HCT116 (cell line): ENCODE data around the gene RINL. TPM values are rescaled to one million over a fixed set of nuclear protein-coding genes. Genes with fewer than 3 reads are reported as not detected.

ENCODE experiments used
- ATAC-seq: fragments of 200-7000 bp; cut with Tn5 transposase; 2 replicates; pipeline ENCODE4 v1.9.1; 2020; ENCODE audit warnings: mild to moderate bottlenecking, moderate library complexity
- BruUV-seq: library from RNA; stranded (reverse); fragments of 400-500 nt; replicated peaks from 2 replicates; lab custom pipeline; 2021; lab: Mats Ljungman, UMichigan
- CTCF ChIA-PET: fragments of 300-600 bp; sonication (Branson Sonifier 250); formaldehyde crosslinking; loops from one replicate; lab custom pipeline; 2021; ENCODE audit warnings: antibody characterized with exemption; lab: Charles Lee
- POLR2A ChIA-PET: fragments of 300-600, 350-600 bp; sonication (Branson Sonifier 250); formaldehyde crosslinking; loops from one replicate; lab custom pipeline; 2021; ENCODE audit warnings: antibody characterized with exemption; lab: Charles Lee
- RAD21 ChIA-PET, 2 experiments: fragments of 300-600 bp; sonication (Branson Sonifier 250); formaldehyde crosslinking; loops; one replicate each; lab custom pipeline; 2023; ENCODE audit warnings: low total read pairs in 2 of 2; ENCODE audit not compliant: uncharacterized antibody in 2 of 2, unreplicated experiment in 2 of 2, low non-redundant PET in 1 of 2; lab: Charles Lee
- DNase-seq: peaks from one replicate; pipeline ENCODE4 v3.0.0-alpha.2; 2010; ENCODE audit warnings: low read depth, low spot score
- H2AFZ ChIP-seq: fragments of 200-600 bp; shearing (Covaris generic), sonication (generic); 2 replicates; pipeline ENCODE4 v1.6.1; 2017; ENCODE audit warnings: low read depth, mixed run types, mixed read lengths, antibody characterized with exemption, low read length; ENCODE audit not compliant: poor library complexity, severe bottlenecking
- H3K27ac ChIP-seq: 2 replicates; pipeline ENCODE4 v1.5.1; 2012; ENCODE audit warnings: low read depth, low read length
- H3K27me3 ChIP-seq: fragments of 200-600 bp; sonication (generic); 2 replicates; pipeline ENCODE4 v1.6.1; 2016; ENCODE audit warnings: mixed run types, low read length, mixed read lengths; ENCODE audit not compliant: insufficient read depth
- H3K36me3 ChIP-seq, 2 experiments: fragments of 200-500 bp in 1 of 2; fragments of 200-600 bp in 1 of 2; sonication (Bioruptor generic) in 1 of 2; sonication (generic) in 1 of 2; 2 replicates each; pipeline versions ENCODE4 v1.5.1 to v1.6.1; 2014 to 2016; ENCODE audit warnings: low read length in 2 of 2, inconsistent platforms in 1 of 2, mixed read lengths in 1 of 2, mixed run types in 1 of 2; ENCODE audit not compliant: insufficient read depth in 2 of 2, control insufficient read depth in 1 of 2
- H3K4me1 ChIP-seq, 2 experiments: fragments of 200-600 bp in 1 of 2; sonication (generic) in 1 of 2; 2 replicates each; pipeline versions ENCODE4 v1.5.1 to v1.6.1; 2012 to 2017; ENCODE audit warnings: low read length in 2 of 2, inconsistent platforms in 1 of 2, mild to moderate bottlenecking in 1 of 2, mixed read lengths in 1 of 2, mixed run types in 1 of 2, moderate library complexity in 1 of 2; ENCODE audit not compliant: insufficient read depth in 2 of 2, control insufficient read depth in 1 of 2
- H3K4me2 ChIP-seq: fragments of 200-600 bp; sonication (generic); 2 replicates; pipeline ENCODE4 v1.6.1; 2017; ENCODE audit warnings: mixed run types, low read length, mixed read lengths
- H3K4me3 ChIP-seq, 2 experiments: fragments of 200-600 bp in 1 of 2; sonication (generic) in 1 of 2; replicated peaks in 1 of 2; 2 replicates each; pipeline ENCODE4 v1.5.1; 2011 to 2016; ENCODE audit warnings: low read length in 2 of 2, control low read depth in 1 of 2, low read depth in 1 of 2, mild to moderate bottlenecking in 1 of 2, mixed read lengths in 1 of 2, mixed run types in 1 of 2
- H3K79me2 ChIP-seq: fragments of 200-600 bp; sonication (generic); 2 replicates; pipeline ENCODE4 v1.6.1; 2017; ENCODE audit warnings: mild to moderate bottlenecking, mixed run types, low read length, moderate library complexity, mixed read lengths; ENCODE audit not compliant: insufficient read depth
- H3K9ac ChIP-seq: fragments of 200-600 bp; sonication (generic); 2 replicates; pipeline ENCODE4 v1.6.1; 2016; ENCODE audit warnings: low read length, mixed read lengths
- H3K9me2 ChIP-seq: fragments of 200-600 bp; sonication (generic), shearing (Covaris generic); 2 replicates; pipeline ENCODE4 v1.6.1; 2017; ENCODE audit warnings: mixed run types, mild to moderate bottlenecking, moderate library complexity; ENCODE audit not compliant: insufficient read depth
- H3K9me3 ChIP-seq, 2 experiments: fragments of 200-500 bp in 1 of 2; fragments of 200-600 bp in 1 of 2; sonication (Bioruptor generic) in 1 of 2; sonication (generic) in 1 of 2; 2 replicates each; pipeline ENCODE4 v1.6.1; 2014 to 2017; ENCODE audit warnings: low read length in 2 of 2, mixed read lengths in 2 of 2, inconsistent platforms in 1 of 2, low read depth in 1 of 2, mild to moderate bottlenecking in 1 of 2, mixed run types in 1 of 2, moderate library complexity in 1 of 2; ENCODE audit not compliant: control insufficient read depth in 1 of 2, insufficient read depth in 1 of 2
- H4K20me1 ChIP-seq: fragments of 200-600 bp; sonication (generic), shearing (Covaris generic); 2 replicates; pipeline ENCODE4 v1.6.1; 2017; ENCODE audit warnings: mixed run types, mild to moderate bottlenecking, moderate library complexity; ENCODE audit not compliant: insufficient read depth
- EZH2phosphoT487 ChIP-seq: fragments of 200-600 bp; IDR thresholded peaks from 2 replicates; pipeline ENCODE4 v1.6.1; 2018; ENCODE audit warnings: antibody characterized with exemption, borderline replicate concordance
- FOSL1 ChIP-seq: IDR thresholded peaks from 2 replicates; pipeline ENCODE4 v1.6.1; 2012; ENCODE audit warnings: low read depth
- JUND ChIP-seq: IDR thresholded peaks from 2 replicates; pipeline ENCODE4 v1.6.1; 2012
- MAX ChIP-seq: IDR thresholded peaks from 2 replicates; pipeline ENCODE4 v1.6.1; 2012
- POLR2AphosphoS5 ChIP-seq: IDR thresholded peaks from 2 replicates; pipeline ENCODE4 v1.6.1; 2011; ENCODE audit warnings: mild to moderate bottlenecking, low read depth, low read length, moderate library complexity
- TCF7L2 ChIP-seq: IDR thresholded peaks from 2 replicates; pipeline ENCODE4 v1.7.0; 2011; ENCODE audit warnings: borderline replicate concordance, inconsistent platforms; ENCODE audit not compliant: insufficient read depth, insufficient read length; ENCODE audit errors: extremely low read depth
- ZBTB33 ChIP-seq: IDR thresholded peaks from 2 replicates; pipeline ENCODE4 v1.6.1; 2011; ENCODE audit warnings: mild to moderate bottlenecking, low read length, moderate library complexity; ENCODE audit not compliant: insufficient replicate concordance; ENCODE audit errors: extremely low read depth
- intact Hi-C: fragments of 100-400 bp; cut with micrococcal nuclease; formaldehyde crosslinking; loops from 2 replicates; pipeline ENCODE4 v1.10.0; 2022
- total RNA-seq: library from RNA; stranded (reverse); gene quantifications from one replicate; pipeline ENCODE4 v1.2.1, GENCODE V29; 2021; ENCODE audit not compliant: unreplicated experiment

Gene RINL
- total RNA-seq, 1 experiment from 2014 or later: 28.6 TPM

- H3K27ac ChIP-seq: no peak overlapping the region
- CTCF ChIA-PET: no interaction called here
- DNase-seq: no peak
- H3K9me3 ChIP-seq: no peaks in the 10 kb centered on the region
- H3K36me3 ChIP-seq: no peaks in the 10 kb centered on the region
- no peak overlapping the region for H3K9ac ChIP-seq
- no peak overlapping the region for H3K4me2 ChIP-seq
- no peaks in the 10 kb centered on the region for H4K20me1 ChIP-seq
- intact Hi-C loops: no loop called here
- no TSS peak for BruUV-seq
- no peaks in the 10 kb centered on the region for H3K9me2 ChIP-seq
- no peaks in the 10 kb centered on the region for H3K27me3 ChIP-seq
- ATAC-seq: no peak
- no peak for TF ChIP-seq FOSL1
- TF ChIP-seq, all 23 proteins: peak for 0
- ChIA-PET RAD21 (no interaction called here), POLR2A (no interaction called here)
- Histone ChIP-seq H3K4me3 (no peak overlapping the region), H2AFZ (no peak overlapping the region), H3K4me1 (0 out of 4 replicates have a peak, but pooled peaks cover 0 to under 1% of the 10 kb centered on the region in 2 experiments), H3K79me2 (no peaks in the 10 kb centered on the region)
Observed at GRCh38 chr19:38893341-38893771, 15.3 kb upstream of the RINL start.

- POLR2A ChIA-PET: no interaction called here
- no peaks in the 10 kb centered on the region for H3K36me3 ChIP-seq
- no peaks in the 10 kb centered on the region for H3K27me3 ChIP-seq
- no peak overlapping the region for H2AFZ ChIP-seq
- RAD21 ChIA-PET: no interaction called here
- H3K4me2 ChIP-seq: no peak overlapping the region
- BruUV-seq: no TSS peak
- CTCF ChIA-PET: no interaction called here
- no peak overlapping the region for H3K27ac ChIP-seq
- no peaks in the 10 kb centered on the region for H3K4me1 ChIP-seq
- intact Hi-C loops: no loop called here
- TF ChIP-seq EZH2phosphoT487 (no peak), ZBTB33 (no peak), MAX (no peak), POLR2AphosphoS5 (no peak), TCF7L2 (no peak), JUND (no peak)
- H4K20me1 ChIP-seq: no peaks in the 10 kb centered on the region
- no peak overlapping the region for H3K9ac ChIP-seq
- DNase-seq (no peak), ATAC-seq (peak; percentile 63; the same call in 1 of the 2 replicates)
- no peaks in the 10 kb centered on the region for H3K79me2 ChIP-seq
- no peaks in the 10 kb centered on the region for H3K9me3 ChIP-seq
- no peaks in the 10 kb centered on the region for H3K9me2 ChIP-seq
- no peak overlapping the region for H3K4me3 ChIP-seq
Observed at GRCh38 chr19:38892841-38893240, 14.8 kb upstream of the RINL start.
